ENCODE data around the gene TUBA8. TPM values are rescaled to one million over a fixed set of nuclear protein-coding genes. Genes with fewer than 3 reads are reported as not detected.
"Not testable (repeated sequence)": the region's sequence is repeated elsewhere in the genome, so short reads cannot be mapped to it uniquely, and the experiment has no call there.

TUBA8 gene
- total RNA-seq, 1 donor from 2014 or later = not detected

- no peak for DNase-seq (ENCODE audit: low read depth)
- no peak for TF ChIP-seq CTCF (conservative IDR thresholded peaks at IDR 0.05; ENCODE audit: low read depth, low read length)
- no peak overlapping the region for H3K4me3 ChIP-seq (ENCODE audit: low read depth, low read length)
Measured at GRCh38 chr22:18067121-18067520, 43.5 kb upstream of the TUBA8 start.

DNA sequence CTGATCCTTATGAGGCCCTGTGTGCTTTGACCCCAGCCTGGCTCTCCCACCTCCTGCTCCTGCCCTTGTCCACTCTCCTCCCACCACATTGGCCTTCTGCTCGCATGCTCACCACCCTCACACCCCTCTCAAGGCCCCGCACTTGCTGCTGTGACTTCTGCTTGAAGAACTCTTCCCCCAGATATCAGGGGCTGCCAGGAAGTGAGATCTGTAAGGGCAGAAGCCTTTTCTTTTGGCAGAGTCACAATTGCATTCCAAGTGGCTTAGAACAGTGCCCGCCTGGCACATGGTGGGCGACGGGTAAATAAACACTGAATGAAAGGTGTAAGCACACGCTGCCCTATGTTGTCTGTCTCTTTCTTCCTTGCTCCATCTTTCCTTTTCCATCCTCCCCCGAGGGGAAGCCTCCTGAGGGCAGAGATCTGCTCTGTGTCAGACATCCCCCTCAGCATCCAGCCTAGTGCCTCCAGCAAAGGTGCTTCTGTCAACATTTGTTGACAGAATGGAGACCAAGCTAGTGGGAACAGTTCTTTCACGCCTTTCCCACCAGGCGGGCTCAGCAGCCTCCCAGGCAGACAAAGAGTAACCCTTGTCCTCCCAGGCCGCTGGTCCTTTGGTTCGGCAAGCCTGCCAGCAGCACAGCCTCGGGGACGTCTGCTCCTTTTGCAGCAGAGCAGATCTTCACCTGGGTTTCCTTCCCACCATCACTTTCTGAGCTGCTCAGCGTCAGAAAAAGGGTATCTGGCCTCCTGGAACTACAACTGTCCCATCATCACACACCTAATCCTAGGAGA is 42.9 kb upstream of the TUBA8 start:
- H3K4me3 ChIP-seq (ENCODE audit: low read depth, low read length) = no peak overlapping the region
- no peak for DNase-seq (ENCODE audit: low read depth)
- no peak for TF ChIP-seq CTCF (conservative IDR thresholded peaks at IDR 0.05; ENCODE audit: low read depth, low read length)

DNA sequence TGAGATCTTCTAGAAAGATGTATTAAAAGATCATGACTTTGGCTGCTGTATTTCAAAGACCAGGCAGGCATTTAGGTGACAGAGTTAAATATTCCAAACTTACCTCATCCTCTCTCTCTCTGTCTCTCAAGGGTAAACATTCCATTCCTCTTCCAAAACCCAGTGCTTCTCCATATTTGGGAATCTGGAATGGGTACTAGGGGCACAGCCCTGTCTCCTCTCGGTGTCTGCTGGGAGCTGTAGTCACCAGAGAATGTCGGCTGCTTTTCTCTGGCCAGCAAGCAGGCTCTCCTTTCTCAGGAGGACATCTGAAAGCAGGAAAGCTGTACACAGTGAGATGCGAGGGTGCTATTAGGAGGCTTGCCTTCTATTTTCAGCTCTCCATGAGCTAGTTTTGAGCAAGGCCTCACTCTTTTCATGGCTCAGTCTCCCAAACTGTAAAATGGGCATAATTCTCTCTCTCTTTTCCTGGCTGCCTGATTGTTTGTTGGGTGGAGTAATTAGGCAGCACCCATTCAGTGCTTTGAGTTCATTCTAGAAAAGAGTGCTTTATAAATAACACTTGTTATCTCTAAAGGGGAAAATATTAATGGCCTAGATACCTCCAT is 42.1 kb upstream of the TUBA8 start:
- H3K4me3 ChIP-seq (ENCODE audit: low read depth, low read length) = no peak overlapping the region
- DNase-seq (ENCODE audit: low read depth) = no peak
- no peak for TF ChIP-seq CTCF (conservative IDR thresholded peaks at IDR 0.05; ENCODE audit: low read depth, low read length)

DNA sequence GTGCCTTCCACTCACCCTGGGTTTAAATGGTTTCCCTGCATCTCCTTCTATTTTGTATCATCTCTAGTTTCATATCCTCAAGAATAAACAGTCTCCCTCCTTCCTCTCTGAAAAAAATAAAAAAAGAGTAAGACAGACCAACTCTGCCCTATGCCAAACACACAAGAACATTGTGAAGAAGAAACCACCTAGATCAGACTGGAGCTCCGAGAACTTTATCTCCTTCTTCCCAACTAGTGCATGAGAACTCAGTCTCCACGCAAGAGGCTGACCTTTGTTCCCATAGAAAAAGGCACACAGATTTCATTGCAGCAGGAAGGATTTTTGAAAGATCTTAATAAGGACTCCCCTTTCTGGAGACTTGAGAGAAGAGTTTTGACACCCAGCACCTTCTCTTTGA is 41.6 kb upstream of the TUBA8 start:
- TF ChIP-seq CTCF (conservative IDR thresholded peaks at IDR 0.05; ENCODE audit: low read depth, low read length) = no peak
- no peak for DNase-seq (ENCODE audit: low read depth)

DNA sequence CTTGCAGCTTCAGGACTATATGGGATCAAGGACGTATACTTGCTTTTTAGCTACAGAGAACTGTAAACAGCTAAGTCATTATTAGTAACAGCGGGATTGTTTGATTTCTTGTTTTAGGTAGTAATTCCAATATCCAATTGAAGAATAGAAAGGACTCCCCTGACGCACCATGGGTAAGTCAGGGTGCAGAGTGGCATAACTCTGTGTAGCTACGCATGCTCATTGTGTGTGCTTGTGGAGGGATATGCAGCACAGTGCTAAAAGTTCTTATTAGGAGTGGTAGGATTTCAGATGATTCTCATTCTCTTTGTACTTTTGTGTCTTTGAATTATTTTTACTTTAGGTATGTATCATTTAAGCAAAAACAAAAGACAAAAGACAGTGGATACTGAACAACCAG is 40.6 kb upstream of the TUBA8 start:
- no peak overlapping the region for H3K4me3 ChIP-seq (ENCODE audit: low read depth, low read length)
- TF ChIP-seq CTCF (conservative IDR thresholded peaks at IDR 0.05; ENCODE audit: low read depth, low read length) = no peak
- DNase-seq (ENCODE audit: low read depth) = no peak

More for the DNA sequence above, 41.6 kb upstream of the TUBA8 start:
- no peak overlapping the region for H3K4me3 ChIP-seq (ENCODE audit: low read depth, low read length)

DNA sequence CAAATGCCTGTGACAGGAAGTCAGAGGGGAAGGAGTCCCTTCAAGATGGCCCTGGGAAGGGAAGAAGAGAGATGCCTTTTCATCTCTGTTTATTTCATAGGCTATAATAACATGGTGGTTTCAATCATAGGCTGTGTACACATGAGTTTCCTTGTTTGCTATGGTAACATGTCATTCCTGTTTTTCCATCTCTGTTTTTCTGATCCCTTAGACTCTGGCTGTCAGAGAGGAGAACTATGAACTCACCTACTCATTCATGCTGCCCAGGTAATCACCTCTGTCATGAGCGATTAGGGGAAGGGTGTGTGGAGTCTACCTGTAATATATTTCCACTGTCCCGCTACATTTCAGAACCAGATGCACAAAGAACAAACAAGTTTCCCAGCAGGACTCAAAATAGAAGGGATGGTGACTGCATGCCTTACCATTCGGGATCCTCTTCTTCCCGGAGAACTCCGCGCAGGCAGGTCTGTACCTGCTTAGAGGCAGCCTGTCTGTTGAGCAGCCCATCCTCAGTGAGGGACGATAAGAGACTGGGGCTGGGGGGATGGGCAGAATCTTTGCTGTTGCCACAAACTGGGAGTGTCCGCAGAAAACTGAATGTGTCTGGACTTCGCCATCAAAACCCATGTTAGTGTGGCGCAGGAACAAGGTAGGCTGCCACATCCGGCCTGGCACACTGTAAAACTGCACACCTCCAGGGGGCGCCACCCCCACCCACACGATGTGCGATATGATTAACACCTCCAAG is 39.9 kb upstream of the TUBA8 start:
- DNase-seq (ENCODE audit: low read depth) = no peak
- TF ChIP-seq CTCF (conservative IDR thresholded peaks at IDR 0.05; ENCODE audit: low read depth, low read length) = peak; percentile 57
- no peak overlapping the region for H3K4me3 ChIP-seq (ENCODE audit: low read depth, low read length)

DNA sequence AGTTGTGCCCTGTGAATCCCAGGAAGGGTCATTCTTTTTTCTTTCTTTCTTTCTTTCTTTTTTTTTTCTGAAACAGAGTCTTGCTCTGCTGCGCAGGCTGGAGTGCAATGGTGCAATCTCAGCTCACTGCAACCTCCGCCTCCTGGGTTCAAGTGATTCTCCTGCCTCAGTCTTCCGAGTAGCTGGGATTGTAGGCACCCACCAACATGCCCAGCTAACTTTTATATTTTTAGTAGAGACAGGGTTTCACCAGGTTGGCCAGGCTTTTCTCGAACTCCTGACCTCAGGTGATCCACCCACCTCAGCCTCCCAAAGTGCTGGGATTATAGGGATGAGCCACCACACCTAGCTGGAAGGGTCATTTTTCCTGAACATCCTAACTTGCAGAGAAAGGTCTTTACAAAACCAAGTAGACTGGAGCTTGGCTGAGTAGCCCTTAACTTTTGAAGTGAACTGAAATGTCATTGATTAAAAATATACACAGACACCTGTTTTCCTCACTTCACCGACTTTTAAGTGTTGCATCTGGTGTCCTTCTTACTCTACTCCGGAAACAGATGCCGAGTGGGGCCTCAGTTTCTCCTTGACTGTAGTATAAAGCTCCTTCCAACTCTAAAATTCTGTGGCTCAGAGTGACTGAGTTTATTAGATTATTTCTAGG is 39.2 kb upstream of the TUBA8 start:
- not testable (repeated sequence) for H3K4me3 ChIP-seq (ENCODE audit: low read depth, low read length); DNase-seq (ENCODE audit: low read depth)

Measured in epithelial cell of proximal tubule (primary cell).